Ishikawa (cell line): Measurements from ENCODE around the gene DNAH7.

Experiments used
- CEBPB ChIP-seq: IDR thresholded peaks from 2 replicates; pipeline ENCODE4 v1.6.1; 2012
- CREB1 ChIP-seq: IDR thresholded peaks from 2 replicates; pipeline ENCODE4 v1.6.1; 2012; ENCODE audit warnings: low read depth
- EGR1 ChIP-seq: IDR thresholded peaks from 2 replicates; pipeline ENCODE4 v1.6.1; 2012
- EP300 ChIP-seq: IDR thresholded peaks from 2 replicates; pipeline ENCODE4 v1.6.1; 2012; ENCODE audit warnings: borderline replicate concordance
- FOXM1 ChIP-seq: IDR thresholded peaks from 2 replicates; pipeline ENCODE4 v1.6.1; 2012; ENCODE audit warnings: low read depth, borderline replicate concordance
- MAX ChIP-seq: IDR thresholded peaks from 2 replicates; pipeline ENCODE4 v1.6.1; 2012
- NFIC ChIP-seq: IDR thresholded peaks from 2 replicates; pipeline ENCODE4 v1.6.1; 2012
- RAD21 ChIP-seq: IDR thresholded peaks from 2 replicates; pipeline ENCODE4 v1.6.1; 2012; ENCODE audit warnings: low read depth
- REST ChIP-seq: IDR thresholded peaks from 2 replicates; pipeline ENCODE4 v1.6.1; 2012; ENCODE audit warnings: low read depth, mild to moderate bottlenecking
- TAF1 ChIP-seq: IDR thresholded peaks from 2 replicates; pipeline ENCODE4 v1.6.1; 2012; ENCODE audit warnings: low read depth, mild to moderate bottlenecking
- TCF12 ChIP-seq: IDR thresholded peaks from 2 replicates; pipeline ENCODE4 v1.6.1; 2012; ENCODE audit warnings: low read depth
- YY1 ChIP-seq: IDR thresholded peaks from 2 replicates; pipeline ENCODE4 v1.6.1; 2012; ENCODE audit warnings: low read depth
- ZBTB7A ChIP-seq: IDR thresholded peaks from 2 replicates; pipeline ENCODE4 v1.6.1; 2012; ENCODE audit warnings: low read depth

GRCh38 chr2:195697681-195698220 lies 370.9 kb downstream of the DNAH7 start:
- TF ChIP-seq RAD21 (no peak), REST (no peak), CREB1 (no peak), FOXM1 (no peak), TAF1 (no peak), TCF12 (no peak), EP300 (no peak), MAX (no peak), ZBTB7A (no peak), EGR1 (no peak), YY1 (no peak), NFIC (no peak), CEBPB (no peak)
